ENCODE data around the gene RHOG.
A peak's percentile ranks its signal among the peaks of the same experiment; 100 is the strongest.

The RHOG gene

GRCh38 chr11:3876613-3877012, 35.9 kb upstream of the RHOG start:
- peaks cover 3% of the 10 kb centered on the region for H3K27me3 Mint-ChIP-seq (ENCODE audit: low read depth, poor library complexity)
- DNase-seq: no peak
- peaks cover 46% of the 10 kb centered on the region for H3K4me1 Mint-ChIP-seq
- no peak for TF ChIP-seq CTCF (IDR thresholded peaks at IDR 0.05)
- no peaks in the 10 kb centered on the region for H3K36me3 Mint-ChIP-seq (ENCODE audit: low read depth)
- no peak overlapping the region for H3K27ac Mint-ChIP-seq
- no peak overlapping the region for H3K4me3 Mint-ChIP-seq
- no peaks in the 10 kb centered on the region for H3K9me3 Mint-ChIP-seq

- no peak for DNase-seq
- Mint-ChIP-seq H3K27me3 (ENCODE audit: low read depth, poor library complexity) (no peaks in the 10 kb centered on the region), H3K27ac (peak overlapping the region; percentile 18), H3K36me3 (ENCODE audit: low read depth) (no peaks in the 10 kb centered on the region), H3K4me1 (peaks cover 33% of the 10 kb centered on the region), H3K4me3 (no peak overlapping the region), H3K9me3 (no peaks in the 10 kb centered on the region)
- TF ChIP-seq CTCF (IDR thresholded peaks at IDR 0.05): no peak
Measured at GRCh38 chr11:3873712-3874349, 33.1 kb upstream of the RHOG start.

- Mint-ChIP-seq H3K27me3 (ENCODE audit: low read depth, poor library complexity) (no peaks in the 10 kb centered on the region), H3K4me1 (peaks cover 35% of the 10 kb centered on the region), H3K4me3 (no peak overlapping the region), H3K27ac (peak overlapping the region; percentile 30), H3K9me3 (no peaks in the 10 kb centered on the region), H3K36me3 (ENCODE audit: low read depth) (no peaks in the 10 kb centered on the region)
- no peak for TF ChIP-seq CTCF (IDR thresholded peaks at IDR 0.05)
- DNase-seq: no peak
Measured at GRCh38 chr11:3867209-3868091, 26.7 kb upstream of the RHOG start.

- no peak overlapping the region for H3K4me3 Mint-ChIP-seq
- no peak for TF ChIP-seq CTCF (IDR thresholded peaks at IDR 0.05)
- H3K27ac Mint-ChIP-seq: no peak overlapping the region
- DNase-seq: no peak
- peaks cover 37% of the 10 kb centered on the region for H3K4me1 Mint-ChIP-seq
- H3K9me3 Mint-ChIP-seq: no peaks in the 10 kb centered on the region
- H3K27me3 Mint-ChIP-seq (ENCODE audit: low read depth, poor library complexity): no peaks in the 10 kb centered on the region
- H3K36me3 Mint-ChIP-seq (ENCODE audit: low read depth): no peaks in the 10 kb centered on the region
Measured at GRCh38 chr11:3866836-3867208, 26.1 kb upstream of the RHOG start.

GRCh38 chr11:3866206-3866605, 25.4 kb upstream of the RHOG start:
- Mint-ChIP-seq H3K9me3 (no peaks in the 10 kb centered on the region), H3K4me3 (no peak overlapping the region), H3K4me1 (peaks cover 42% of the 10 kb centered on the region), H3K27ac (peak overlapping the region; percentile 78), H3K36me3 (ENCODE audit: low read depth) (no peaks in the 10 kb centered on the region), H3K27me3 (ENCODE audit: low read depth, poor library complexity) (no peaks in the 10 kb centered on the region)
- TF ChIP-seq CTCF (IDR thresholded peaks at IDR 0.05): no peak
- no peak for DNase-seq
